ENCODE data around the gene VCAM1. TPM values are rescaled to one million over a fixed set of nuclear protein-coding genes. Genes with fewer than 3 reads are reported as not detected.

VCAM1 gene
- total RNA-seq, 2 experiments from 2014 or later = 0.83 to 1.1 TPM

GRCh38 chr1:100757946-100758345, 38.4 kb downstream of the VCAM1 start:
- no peaks in the 10 kb centered on the region for H3K9me3 Mint-ChIP-seq
- TF ChIP-seq CTCF (IDR thresholded peaks at IDR 0.05) = no peak
- CTCF ChIA-PET = no interaction called here
- intact Hi-C loops (cut with micrococcal nuclease) = no loop called here
- POLR2A ChIA-PET = no interaction called here
- no peaks in the 10 kb centered on the region for H3K36me3 Mint-ChIP-seq (ENCODE audit: low read depth)
- peaks cover 5% of the 10 kb centered on the region for H3K27me3 Mint-ChIP-seq
- H3K4me1 Mint-ChIP-seq (ENCODE audit: low read depth) = no peaks in the 10 kb centered on the region
- no peak overlapping the region for H3K4me3 Mint-ChIP-seq
- ATAC-seq (no peak), DNase-seq (no peak)
- no peak overlapping the region for H3K27ac Mint-ChIP-seq

- CTCF ChIA-PET = no interaction called here
These were observed 39.6 kb downstream of the VCAM1 start for GRCh38 chr1:100759188-100759587.

DNA sequence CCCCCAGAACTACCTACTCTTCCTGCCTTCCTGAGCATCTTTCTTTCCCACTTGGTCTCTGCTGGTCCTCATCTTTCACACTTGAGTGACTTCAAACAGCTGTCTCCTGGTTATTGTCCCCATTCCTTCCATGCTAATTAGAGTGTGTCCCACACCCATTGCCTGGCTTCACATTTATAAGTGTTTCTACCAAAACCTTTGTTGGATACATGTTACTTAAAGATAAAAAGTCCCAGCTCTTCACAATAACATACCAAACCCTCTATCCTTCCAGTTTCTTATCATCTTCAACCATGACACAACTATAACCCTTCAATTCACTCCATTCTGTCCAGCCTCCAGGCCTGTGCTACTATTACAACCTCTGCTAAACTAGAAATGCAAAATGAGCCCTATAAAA, 41.0 kb downstream of the VCAM1 start:
- Mint-ChIP-seq H3K27me3 (peaks cover 3% of the 10 kb centered on the region), H3K4me3 (no peak overlapping the region), H3K27ac (no peak overlapping the region), H3K4me1 (ENCODE audit: low read depth) (no peaks in the 10 kb centered on the region), H3K36me3 (ENCODE audit: low read depth) (no peaks in the 10 kb centered on the region), H3K9me3 (no peaks in the 10 kb centered on the region)
- DNase-seq (no peak), ATAC-seq (no peak)
- TF ChIP-seq CTCF (IDR thresholded peaks at IDR 0.05) = no peak
- intact Hi-C loops (cut with micrococcal nuclease) = no loop called here
- CTCF ChIA-PET = no interaction called here
- POLR2A ChIA-PET = no interaction called here

More at GRCh38 chr1:100759188-100759587, 39.6 kb downstream of the VCAM1 start:
- no peaks in the 10 kb centered on the region for H3K4me1 Mint-ChIP-seq (ENCODE audit: low read depth)
- H3K27me3 Mint-ChIP-seq = peaks cover 3% of the 10 kb centered on the region
- intact Hi-C loops (cut with micrococcal nuclease) = no loop called here
- ATAC-seq (no peak), DNase-seq (no peak)
- H3K36me3 Mint-ChIP-seq (ENCODE audit: low read depth) = no peaks in the 10 kb centered on the region
- POLR2A ChIA-PET = no interaction called here
- no peak overlapping the region for H3K4me3 Mint-ChIP-seq
- no peaks in the 10 kb centered on the region for H3K9me3 Mint-ChIP-seq
- TF ChIP-seq CTCF (IDR thresholded peaks at IDR 0.05) = no peak
- no peak overlapping the region for H3K27ac Mint-ChIP-seq

DNA sequence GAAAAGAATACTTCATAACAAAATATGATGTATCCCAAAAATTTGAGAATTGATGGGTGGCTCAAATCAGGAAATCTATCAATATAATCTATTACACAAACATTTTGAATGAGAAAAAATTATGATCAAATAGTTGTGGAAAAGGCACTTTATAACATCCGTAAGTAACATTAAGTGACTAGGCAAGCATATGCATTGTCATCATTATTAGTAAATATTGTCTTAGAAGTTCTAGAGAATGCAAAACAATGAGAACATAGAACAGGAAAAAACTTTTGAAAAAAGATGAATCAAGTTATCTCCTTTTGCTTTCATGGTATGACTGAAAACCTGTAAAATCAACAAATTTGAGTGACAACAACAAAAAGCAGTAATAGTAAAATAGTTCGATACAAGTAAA, 42.9 kb downstream of the VCAM1 start:
- TF ChIP-seq CTCF (IDR thresholded peaks at IDR 0.05) = no peak
- ATAC-seq = no peak
- Mint-ChIP-seq H3K27me3 (peaks cover 1% of the 10 kb centered on the region), H3K4me1 (ENCODE audit: low read depth) (no peaks in the 10 kb centered on the region), H3K27ac (no peak overlapping the region), H3K36me3 (ENCODE audit: low read depth) (no peaks in the 10 kb centered on the region), H3K9me3 (no peaks in the 10 kb centered on the region), H3K4me3 (no peak overlapping the region)
- ChIA-PET CTCF (no interaction called here), POLR2A (no interaction called here)
- DNase-seq = no peak
- intact Hi-C loops (cut with micrococcal nuclease) = no loop called here

DNA sequence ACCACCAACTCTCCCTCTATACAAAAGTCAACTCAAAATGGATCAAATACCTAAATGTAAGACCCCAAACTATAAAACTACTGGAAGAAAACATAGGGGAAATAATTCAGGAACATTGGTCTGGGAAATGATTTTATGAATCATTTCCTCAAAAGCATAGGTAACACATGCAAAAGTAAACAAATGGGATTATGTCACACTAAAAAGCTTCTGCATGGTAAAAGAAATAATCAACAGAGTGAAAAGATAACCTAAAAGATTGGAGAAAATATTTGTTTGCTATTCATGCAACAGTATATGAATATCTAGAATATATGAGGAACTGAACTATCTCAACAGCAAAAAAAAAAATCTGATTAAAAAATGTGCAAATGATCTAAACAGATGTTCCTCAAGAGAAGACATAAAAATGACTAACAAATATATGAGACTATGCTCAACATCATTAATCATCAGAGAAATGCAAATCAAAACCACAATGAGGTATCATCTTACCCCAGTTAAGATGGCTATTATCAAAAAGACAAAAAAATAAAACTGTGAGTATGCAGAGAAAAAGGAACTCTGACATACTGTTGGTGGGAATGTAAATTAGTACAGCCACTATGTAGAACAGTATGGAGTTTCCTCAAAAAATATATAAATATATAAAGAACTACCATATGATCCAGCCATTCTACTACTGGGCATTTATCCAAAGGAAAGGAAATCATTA, 47.8 kb downstream of the VCAM1 start:
- H3K4me3 Mint-ChIP-seq = no peak overlapping the region
- peaks cover 1% of the 10 kb centered on the region for H3K27me3 Mint-ChIP-seq
- no peak for TF ChIP-seq CTCF (IDR thresholded peaks at IDR 0.05)
- H3K27ac Mint-ChIP-seq = no peak overlapping the region
- H3K4me1 Mint-ChIP-seq (ENCODE audit: low read depth) = no peaks in the 10 kb centered on the region
- POLR2A ChIA-PET = no interaction called here
- ATAC-seq (no peak), DNase-seq (no peak)
- H3K36me3 Mint-ChIP-seq (ENCODE audit: low read depth) = no peaks in the 10 kb centered on the region
- H3K9me3 Mint-ChIP-seq = no peaks in the 10 kb centered on the region
- CTCF ChIA-PET = no interaction called here
- intact Hi-C loops (cut with micrococcal nuclease) = no loop called here

Data from activated CD8-positive, alpha-beta T cell treated with anti-CD3 and anti-CD28 coated beads for 36 hours (primary cell).